GM19467 (cell line): ENCODE measurements around the gene ECM2.

Experiments
- ATAC-seq: cut with Tn5 transposase; IDR thresholded peaks from one replicate; pipeline ENCODE4 v1.9.1; 2021; ENCODE audit warnings: mild to moderate bottlenecking, moderate library complexity; ENCODE audit not compliant: unreplicated experiment

The ECM2 gene

GRCh38 chr9:92527832-92528521 lies 7.8 kb downstream of the ECM2 start:
- ATAC-seq = no peak

DNA sequence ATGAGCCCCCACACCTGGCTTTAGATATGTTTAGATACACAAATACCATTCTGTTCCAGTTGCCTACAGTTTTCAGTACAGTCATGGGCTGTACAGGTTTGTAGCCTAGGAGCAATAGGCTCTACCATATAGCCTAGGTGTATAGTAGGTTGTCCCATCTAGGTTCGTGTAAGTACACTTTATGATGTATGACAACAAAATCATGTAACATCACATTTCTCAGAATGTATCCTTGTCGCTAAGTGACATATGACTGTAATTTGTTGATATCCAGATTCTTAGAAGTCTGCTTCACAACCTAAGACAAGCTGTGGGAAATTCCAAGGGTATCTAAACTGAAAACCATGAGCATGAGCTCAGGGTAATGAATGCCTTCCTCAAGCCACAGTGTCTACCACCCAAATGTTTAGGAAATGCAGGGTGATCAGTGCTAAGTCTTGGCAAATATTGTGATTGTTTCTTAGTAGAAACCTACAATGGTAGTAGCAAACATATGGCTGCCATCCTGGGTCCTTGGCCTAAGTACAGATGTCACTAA lies 8.4 kb downstream of the ECM2 start:
- ATAC-seq = no peak

DNA sequence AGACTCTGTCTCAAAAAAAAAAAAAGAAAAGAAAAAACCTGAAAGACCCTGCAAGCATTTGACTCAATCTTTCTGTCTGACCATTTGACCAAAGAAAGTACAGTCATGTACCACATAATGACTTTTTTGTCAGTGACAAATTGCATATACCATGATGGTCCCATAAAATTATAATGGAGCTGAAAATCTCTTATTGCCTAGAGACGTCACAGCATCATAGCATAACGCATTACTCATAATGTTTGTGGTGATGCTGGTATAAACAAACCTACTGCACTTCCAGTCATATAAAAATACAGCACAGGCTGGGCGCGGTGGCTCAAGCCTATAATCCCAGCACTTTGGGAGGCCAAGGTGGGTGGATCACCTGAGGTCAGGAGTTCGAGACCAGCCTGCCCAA lies 10.5 kb downstream of the ECM2 start:
- no peak for ATAC-seq

DNA sequence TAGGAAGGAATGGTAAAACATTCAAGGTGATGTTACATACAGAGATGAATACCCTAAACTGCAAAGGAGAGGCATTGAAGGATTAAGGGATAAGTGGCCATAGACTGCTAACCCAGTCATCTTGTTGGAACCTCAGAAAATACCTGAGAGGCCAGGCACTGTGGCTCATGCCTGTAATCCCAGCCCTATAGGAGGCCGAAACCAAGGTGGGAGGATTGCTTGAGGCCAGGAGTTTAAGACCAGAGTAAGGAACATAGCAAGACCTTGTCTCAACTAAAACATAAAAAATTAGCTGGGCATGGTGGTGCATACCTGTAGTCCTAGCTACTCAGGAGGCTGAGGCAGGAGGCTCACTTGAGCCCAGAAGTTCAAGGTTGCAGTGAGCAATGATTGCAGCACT lies 10.9 kb downstream of the ECM2 start:
- no peak for ATAC-seq

DNA sequence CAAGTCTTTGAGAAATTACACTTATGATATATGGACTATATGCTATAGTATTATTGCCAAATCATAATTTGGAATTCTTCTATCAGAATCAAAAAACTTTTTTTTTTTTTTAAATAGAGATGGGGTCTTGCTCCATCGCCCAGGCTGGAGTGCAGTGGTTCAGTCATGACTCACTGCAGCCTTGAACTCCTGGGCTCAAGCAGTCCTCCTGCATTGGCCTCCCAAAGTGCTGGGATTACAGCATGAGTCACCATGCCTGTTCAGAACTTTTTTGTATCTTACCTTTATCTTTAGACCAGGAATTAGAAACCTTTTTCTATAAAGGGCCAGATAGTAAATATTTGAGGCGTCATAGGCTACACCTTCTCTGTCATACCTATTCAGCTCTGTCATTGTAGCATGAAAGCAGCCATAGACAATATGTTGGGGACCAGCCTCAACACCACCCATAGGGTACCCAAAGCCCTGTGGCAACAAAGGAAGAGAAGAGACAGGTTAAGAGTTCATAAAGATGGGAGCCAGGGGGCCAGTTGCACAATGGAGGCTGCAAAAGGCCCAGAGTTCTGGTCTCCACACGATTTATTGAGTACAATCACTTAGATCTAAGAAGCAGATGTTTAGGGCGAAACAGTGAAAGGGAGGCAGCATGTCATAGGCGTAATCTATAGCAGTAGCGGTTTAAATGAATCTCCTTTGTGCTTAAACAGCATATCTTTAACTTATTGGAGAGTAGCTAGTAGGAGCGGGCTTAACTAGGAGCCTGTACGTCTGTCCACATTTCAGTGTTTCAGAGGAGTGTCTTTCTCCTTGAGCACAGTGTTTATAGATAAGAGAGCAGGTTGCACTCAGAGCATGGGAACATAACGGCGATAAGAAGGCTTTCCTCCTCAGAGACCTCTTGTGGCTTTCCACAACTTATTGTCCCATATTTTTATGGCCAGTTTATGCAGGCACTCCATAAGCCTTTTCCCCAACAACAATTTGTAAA lies 12.5 kb downstream of the ECM2 start:
- no peak for ATAC-seq

DNA sequence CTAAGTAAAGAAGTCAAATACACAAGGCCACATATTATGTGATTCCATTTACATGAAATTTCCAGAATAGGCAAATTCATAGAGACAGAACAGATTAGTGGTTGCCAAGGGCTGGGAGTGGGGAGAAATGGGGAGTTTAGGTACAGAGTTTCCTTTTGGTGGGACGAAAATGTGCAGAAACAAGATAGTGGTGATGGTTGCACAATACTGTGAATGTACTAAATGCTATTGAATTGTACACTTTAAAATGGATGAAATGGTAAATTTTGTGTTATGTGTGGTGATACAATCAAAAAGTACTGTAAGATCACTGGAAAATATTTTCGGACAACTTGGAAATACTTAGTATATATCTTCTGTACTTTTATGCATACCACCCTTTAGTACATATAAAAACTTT lies 15.0 kb downstream of the ECM2 start:
- ATAC-seq = no peak

GRCh38 chr9:92518199-92518598 lies 17.6 kb downstream of the ECM2 start:
- ATAC-seq = no peak

GRCh38 chr9:92517046-92517445 lies 18.7 kb downstream of the ECM2 start:
- no peak for ATAC-seq

DNA sequence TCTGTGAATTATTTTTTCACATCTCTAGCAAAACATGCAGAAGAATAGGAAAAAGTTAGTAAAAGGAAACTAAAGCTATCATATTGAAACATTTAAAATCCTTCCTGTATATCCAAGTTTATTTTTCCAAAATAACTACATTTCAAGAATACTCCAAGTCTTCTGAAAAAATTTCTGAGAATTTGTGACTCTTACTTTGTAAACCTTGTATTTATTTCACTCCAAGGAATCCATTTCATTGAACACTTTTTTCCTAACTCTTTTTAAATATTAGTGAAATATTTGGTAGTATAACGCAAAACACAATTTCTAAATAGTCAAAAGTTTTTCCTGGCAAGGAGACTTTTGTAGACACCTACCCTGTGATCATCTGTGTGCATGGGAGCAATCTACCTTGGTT lies 19.3 kb downstream of the ECM2 start:
- no peak for ATAC-seq

DNA sequence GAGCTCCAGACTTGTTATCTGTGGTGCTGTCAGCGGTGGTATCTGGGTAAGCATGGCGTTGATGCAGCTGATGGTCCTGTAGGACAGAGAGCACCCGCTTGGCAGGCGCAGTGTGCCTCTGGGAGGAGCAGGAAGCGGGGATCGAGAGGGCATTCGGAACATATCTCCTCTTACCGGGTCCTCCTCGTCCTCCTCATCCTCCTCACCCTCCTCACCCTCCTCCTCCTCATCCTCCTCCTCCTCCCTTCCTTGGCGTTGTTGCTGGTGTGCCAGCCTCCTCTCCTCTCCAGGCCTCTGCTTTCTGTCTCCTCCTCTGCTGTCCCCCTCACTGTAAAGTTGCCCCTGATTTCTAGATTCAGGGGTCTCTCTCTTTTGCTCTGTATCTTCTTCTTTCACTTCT lies 21.2 kb downstream of the ECM2 start:
- no peak for ATAC-seq

GRCh38 chr9:92513349-92513748 lies 22.4 kb downstream of the ECM2 start:
- no peak for ATAC-seq

DNA sequence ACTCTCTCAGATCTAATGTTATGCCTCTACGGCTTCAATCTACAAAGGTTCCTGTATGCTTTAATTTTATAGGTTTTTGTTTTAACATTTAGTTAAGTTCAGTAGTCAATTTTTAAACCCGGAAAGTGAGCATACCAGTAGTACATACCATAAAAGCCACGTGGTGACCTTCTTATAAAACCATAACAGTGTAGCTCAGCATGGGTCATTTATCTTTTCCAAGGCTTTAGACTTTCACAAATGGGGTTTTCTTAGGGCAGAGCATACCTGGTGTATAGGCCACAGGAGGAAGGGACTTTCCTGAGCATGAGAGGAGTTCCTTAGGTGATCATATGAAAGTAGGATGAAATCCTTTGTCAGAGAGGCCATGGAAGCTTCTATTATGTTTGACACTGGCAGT lies 23.2 kb downstream of the ECM2 start:
- no peak for ATAC-seq

- no peak for ATAC-seq
Observed at GRCh38 chr9:92510747-92511146, 25.0 kb downstream of the ECM2 start.

GRCh38 chr9:92509050-92509449 lies 26.7 kb downstream of the ECM2 start:
- no peak for ATAC-seq

- ATAC-seq = no peak
Observed at GRCh38 chr9:92508018-92508820, 27.6 kb downstream of the ECM2 start.

DNA sequence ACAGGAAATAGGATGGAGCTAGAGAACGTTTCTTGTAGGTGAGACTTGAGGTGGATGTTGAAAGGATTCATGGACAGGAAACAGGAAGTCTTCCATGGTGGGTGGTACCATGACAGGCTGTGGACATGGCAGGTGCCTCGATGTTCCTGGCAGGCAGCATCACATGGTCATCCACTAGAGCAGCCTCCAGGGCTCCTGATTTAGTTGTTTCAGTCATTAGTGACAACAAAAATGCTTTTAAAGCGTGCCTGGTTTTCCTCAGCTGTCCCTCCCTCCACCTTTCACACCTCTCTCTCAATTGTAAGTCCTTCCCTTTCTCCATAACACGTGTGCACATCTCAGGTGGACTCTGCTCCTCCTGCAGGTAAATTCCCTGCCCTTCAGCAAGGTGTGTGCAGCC lies 28.3 kb downstream of the ECM2 start:
- no peak for ATAC-seq

DNA sequence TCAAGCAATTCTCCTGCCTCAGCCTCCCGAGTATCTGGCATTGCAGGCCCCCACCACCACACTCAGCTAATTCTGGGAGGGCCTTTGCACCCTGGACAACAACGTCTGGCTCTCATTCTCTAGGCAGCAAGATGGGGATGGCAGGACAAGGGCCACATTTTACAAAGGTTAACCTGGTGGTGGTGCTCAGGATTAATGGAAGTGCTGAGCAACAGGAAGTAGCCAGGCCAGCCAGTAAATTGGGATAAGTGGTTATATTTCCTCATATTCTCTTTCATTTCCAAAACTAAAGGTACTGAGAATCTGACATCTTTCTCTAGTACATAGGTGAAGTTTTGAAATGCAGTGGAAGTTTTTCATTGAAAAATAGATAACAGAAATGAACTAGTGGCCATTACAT lies 28.8 kb downstream of the ECM2 start:
- no peak for ATAC-seq

- no peak for ATAC-seq
Observed at GRCh38 chr9:92506184-92506857, 29.5 kb downstream of the ECM2 start.

GRCh38 chr9:92504881-92505280 lies 30.9 kb downstream of the ECM2 start:
- no peak for ATAC-seq

- no peak for ATAC-seq
Observed at GRCh38 chr9:92503156-92503555, 32.6 kb downstream of the ECM2 start.
